ENCODE data around the gene SH2B2.

The SH2B2 gene

DNA sequence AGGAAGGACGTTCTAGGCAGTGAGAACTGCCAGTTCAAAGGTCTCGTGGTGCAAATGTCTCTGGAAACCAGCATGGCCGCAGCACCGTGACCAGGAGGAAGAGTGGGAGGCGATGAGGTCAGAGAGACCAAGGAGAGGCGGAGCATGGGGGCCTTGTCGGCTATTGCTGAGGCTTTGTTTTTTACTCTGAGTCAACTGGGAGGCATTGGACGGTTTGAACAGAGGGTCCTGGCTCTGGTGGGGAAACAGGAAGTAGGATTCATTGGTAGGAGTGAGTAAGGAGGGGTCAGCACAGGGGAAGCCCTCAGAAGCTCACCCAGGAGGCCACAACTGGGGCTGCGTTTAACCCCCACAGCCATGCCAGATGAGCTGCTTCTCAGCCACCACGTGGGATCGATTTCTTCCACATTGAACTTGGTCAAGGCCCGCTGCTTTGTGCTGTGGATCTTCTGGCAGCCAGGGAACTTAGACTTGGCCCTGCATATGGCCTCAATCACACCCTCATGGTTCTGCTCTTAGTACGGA, 22.2 kb upstream of the SH2B2 start:
- DNase-seq (ENCODE audit: low read depth in 4 of 4, low spot score in 1 of 4), result no peak

DNA sequence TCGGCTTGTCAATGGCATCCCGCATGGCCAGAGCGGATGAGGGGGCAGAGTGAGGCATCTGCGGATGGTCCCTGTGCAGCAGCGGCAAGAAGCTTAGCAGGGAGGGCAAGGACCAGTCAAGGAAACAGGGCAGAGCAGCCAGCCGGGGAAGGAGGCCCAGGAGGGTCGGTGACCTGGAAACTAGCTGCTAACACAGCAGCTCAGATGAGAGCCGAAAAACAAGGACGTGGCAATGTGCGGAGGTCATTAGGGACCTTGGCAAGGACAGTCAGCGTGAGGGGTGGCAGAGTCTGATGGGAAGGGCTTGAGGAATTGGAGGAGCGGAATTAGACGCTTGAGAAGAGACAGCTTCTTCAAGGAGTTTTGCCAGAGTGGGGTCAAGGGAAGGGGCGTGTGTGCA, 20.1 kb upstream of the SH2B2 start:
- no peak for DNase-seq (ENCODE audit: low read depth in 4 of 4, low spot score in 1 of 4)

DNA sequence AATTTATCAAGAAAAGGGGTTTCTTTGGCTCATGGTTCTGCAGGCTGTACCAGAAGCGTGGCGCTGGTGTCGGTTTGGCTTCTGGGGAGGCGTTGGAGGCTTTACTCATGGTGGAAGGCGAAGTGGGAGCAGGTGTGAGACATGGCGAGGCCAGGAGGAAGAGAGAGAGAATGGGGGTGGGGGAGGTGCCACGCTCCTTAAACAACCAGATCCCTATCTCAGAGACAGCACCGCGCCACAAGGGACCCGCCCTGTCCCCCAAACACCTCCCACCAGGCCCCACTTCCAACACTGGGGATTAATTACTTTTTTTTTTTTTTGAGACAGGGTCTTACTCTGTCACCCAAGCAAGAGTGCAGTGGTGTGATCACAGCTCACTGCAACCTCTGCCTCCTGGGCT, 18.0 kb upstream of the SH2B2 start:
- no peak for DNase-seq (ENCODE audit: low read depth in 4 of 4, low spot score in 1 of 4)

DNA sequence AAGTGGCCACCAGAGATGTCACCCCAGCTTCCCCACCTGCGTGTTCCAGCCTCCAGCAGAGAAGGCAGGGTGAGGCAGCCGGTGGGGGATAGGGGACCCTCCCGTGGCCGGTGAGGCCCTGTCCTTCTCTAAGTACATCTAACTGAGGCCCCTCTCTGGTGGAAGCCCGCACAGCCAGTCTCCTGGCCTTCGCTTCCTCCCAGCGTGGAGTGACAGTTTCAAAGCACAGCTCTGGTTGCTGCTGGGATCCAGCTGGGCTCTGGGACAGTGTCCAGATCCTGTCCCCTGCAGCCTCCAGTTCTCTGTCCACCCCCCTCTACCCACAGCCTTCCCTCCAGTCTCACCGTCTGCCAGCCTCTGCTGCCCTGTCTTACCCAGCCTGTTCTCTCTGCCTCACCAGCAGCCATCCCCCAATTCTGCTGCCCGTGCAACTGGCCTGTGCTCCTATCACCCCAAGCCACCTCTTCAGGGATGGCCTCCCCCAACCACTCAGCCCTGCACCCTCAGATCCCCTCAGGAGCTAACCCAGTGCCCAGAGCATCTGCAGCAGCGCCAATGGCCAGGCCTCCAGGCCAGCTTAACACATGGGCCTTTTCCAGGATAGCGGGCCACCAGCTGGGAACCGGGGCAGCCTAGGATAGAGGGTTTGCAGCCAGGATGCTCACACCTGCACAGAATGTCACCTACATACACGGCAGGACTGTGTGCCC, 16.3 kb upstream of the SH2B2 start:
- no peak for DNase-seq (ENCODE audit: low read depth in 4 of 4, low spot score in 1 of 4)

DNA sequence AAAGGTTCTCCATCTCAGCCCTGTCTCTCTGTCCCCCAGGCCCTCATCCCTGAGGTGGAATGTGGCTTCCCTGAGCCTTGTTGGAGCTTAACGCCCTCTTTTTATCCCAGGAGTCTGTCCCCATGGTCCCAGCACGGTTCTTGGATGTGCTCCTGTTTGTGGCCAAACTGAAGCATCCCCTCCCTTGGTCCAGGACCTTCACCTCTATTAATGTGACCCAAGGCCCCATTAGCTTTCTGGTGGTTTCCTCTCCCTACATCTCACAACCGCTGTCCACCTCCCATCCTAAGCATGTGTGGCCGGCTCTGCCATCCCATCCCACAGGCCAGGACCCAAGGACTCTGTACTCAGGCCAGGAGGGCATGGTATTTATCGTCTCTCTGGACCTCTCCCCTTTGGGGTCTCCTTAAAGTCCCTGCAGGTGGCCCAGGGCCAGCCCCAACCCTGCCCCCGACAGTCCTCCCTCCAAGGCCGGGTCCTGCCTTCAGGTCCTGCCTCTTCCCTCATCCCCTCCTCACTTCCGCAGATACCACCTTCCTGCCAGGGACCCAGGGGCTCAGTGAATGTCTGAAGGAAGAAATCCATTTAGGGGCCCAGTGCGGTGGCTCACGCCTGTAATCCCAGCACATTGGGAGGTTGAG, 15.4 kb upstream of the SH2B2 start:
- no peak for DNase-seq (ENCODE audit: low read depth in 4 of 4, low spot score in 1 of 4)

DNA sequence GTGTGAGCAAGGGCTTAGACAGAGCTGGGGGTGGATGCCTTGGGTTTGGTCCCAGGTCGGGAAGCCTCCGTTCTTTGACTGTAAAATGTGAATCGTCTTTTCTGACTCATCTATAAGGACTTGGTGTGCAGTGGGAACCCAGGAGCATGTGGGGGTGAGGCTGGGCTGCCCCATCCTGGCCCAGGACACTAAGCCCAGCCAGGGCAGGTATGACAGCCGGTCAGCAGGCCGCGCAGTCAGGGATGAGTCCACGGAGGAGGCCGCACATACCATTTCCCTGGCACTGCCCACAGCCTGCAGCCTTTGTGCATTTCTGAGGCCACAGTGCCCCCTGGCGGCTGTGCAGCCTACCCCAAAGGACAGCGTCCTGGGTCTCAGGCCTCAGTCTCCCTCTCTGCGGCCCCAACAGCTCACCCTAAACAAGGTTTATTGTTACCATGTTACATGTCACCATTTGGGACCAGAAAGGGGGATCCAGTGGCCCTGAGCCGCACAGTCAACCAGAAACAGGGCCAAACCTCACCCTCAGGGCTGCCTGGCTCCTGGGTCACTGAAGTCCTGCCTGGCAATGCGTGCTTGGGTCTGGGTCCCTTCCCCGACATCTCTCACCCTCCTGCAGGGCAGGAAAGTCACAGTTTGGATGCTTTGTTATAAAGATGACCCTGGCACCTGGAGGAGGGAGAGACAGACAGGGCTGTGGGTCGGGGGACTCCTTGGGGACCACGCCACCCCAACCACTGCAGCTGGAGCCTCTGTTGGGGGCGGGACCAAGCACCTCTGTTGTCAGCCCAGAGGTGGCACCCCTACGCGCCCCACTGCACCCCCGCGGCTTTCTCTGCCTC, 14.4 kb upstream of the SH2B2 start:
- DNase-seq (ENCODE audit: low read depth in 4 of 4, low spot score in 1 of 4), result peak; percentile 54 to 79 (median 64)

DNA sequence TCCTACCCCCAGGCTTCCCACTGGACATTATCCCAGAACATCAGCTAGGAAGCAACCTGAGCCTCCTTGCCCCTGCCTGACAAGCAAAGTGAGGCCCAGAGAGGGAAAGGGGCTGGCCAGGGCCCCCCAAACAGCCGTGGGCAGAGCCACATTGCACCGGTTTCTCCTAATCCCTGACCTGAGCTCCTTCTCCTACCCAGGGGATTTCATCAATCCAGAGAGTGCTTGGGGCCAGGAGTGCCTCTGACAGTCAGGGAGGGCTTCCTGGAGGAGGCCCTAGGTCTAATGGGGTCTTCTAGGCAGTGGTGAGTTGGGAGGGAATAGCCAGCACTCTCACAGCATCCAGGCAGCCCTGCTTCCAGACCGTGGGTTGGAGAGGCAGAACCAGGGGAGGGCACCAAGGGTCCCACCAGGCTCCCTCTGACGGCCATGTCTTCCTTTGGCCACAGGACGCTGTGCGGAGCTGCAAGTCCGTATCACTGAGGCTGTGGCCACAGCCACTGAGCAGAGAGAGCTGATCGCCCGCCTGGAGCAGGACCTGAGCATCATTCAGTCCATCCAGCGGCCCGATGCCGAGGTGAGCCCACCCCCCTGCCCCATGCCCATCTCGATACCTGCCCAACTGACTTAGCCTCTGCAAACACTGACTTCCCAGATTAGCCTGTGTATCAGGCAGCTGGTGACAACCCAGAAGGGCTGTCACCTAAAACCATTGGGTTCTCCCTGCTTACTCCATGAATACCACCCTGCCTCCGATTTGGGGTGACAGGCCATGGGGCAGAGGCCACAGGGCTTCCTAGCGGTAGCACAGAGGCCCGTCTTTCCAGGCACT, 13.5 kb upstream of the SH2B2 start:
- DNase-seq (ENCODE audit: low read depth in 4 of 4, low spot score in 1 of 4), result no peak

DNA sequence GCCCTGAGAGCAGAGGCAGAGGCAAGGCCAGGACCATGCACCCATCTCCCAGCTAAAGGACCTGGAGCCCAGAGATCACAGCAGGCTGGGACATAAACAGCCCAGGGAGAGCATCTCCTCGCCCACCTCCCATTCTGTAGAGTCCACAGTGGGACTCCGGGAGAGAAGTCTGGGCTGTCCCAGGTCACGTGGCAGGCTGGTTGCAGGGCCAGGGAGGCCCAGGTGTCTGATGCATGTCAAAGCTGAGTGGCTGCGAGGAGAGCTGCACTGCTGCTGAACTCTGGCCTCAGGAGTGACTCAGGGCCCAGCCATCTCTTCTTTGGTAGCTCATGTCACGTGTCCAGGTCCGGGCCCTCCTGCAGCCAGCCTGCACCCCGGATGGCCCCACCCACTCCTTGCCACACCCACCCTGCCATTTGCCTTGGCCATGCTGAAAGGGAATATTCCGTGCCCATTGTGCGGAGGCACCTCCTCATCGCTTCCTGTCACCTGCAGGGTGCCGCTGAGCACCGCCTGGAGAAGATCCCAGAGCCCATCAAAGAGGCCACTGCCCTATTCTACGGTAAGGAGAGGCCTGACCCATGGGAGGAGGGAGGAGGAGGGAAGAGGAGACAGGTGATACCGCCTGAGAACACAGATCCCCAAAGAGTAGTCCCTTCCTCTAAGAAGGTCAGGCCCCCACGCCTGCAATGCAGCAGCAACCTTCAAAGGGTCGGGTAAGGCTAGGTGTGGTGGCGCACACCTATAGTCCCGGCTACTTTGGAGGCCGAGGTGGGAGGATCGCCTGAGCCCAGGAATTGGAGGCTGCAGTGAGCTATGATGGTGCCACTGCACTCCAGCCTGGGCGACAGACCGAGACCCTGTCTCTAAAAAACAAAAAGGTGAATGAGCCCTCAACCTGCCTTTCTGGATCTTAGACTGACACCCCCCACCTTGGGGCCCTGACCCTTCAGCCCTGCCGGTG, 12.6 kb upstream of the SH2B2 start:
- DNase-seq (ENCODE audit: low read depth in 4 of 4, low spot score in 1 of 4), result no peak

DNA sequence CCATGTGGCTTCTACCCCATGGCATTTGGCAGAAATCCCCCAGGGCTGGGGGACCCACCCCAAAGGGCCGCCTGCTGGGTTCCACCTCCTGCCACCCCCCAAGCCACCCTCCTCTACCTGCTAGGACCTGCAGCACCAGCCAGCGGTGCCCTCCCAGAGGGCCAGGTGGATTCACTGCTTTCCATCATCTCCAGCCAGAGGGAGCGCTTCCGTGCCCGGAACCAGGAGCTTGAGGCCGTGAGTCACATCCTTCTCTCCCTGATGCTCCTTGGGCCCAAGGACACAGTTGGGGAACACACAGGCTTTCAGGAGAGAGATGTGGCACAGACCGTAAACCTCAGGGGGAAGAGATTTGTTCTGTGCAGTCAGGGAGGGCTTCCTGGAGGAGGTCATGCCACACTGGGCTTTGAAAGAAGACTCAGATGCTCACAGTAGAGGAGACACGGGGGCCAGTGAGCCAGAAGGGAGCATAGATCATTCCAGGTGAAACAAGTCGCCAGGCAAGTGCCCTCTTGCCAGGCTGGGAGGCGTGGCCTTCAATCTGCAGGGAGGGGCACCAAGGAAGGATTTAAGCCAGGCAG, 11.5 kb upstream of the SH2B2 start:
- DNase-seq (ENCODE audit: low read depth in 4 of 4, low spot score in 1 of 4), result no peak

DNA sequence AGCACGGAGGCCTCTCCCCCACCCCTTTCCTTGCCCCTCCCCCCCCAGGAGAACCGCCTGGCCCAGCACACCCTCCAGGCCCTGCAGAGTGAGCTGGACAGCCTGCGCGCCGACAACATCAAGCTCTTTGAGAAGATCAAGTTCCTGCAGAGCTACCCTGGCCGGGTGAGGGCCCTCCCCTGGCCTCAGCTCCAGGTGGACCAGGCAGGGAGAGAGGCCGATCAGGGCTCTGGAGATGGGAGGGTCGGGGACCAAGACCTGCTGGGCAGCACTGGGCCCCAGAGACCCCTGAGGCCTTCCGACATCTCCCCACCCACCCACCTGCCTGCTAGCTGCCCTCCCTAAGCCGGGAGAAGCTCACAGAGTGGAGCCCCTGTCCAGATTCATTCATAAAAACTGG, 8.8 kb upstream of the SH2B2 start:
- DNase-seq (ENCODE audit: low read depth in 4 of 4, low spot score in 1 of 4), result no peak

DNA sequence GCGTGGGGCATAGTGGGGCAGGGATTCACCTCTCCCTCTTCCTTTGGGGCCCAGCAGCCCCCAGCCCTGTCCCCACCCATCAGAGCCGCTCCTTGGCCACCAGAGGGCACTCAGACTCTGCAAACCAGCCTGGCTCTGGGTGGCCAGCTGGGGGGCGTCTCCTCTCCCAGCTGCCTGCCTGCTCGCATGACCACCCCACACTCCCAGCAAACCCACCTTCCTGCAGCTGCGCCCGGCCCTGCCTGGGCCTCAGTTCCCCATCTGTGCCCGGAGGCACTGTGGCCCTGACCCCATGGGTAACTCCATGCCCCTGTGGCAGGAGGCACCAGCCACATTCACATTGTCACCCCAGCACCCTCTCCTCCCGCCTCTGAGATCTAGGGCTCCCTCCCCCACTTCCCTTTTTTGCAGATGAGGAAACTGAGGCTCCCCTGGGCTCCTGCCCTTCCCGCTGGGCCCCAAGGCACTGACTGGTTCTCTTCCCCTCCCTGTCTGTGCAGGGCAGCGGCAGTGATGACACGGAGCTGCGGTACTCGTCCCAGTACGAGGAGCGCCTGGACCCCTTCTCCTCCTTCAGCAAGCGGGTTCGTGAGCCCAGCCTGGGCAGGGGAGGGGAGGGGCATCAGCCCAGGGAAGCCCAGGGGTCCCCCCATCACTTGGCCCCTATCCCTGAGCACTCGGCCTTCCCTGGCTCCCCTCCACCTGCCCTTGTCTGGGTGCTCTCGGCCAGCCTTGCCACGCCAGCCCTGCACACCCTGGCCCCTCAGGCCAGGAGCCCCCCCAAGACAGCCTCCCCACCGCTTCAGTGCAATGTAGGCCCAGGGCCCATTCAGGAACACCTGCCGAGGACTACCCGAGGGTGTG, 6.9 kb upstream of the SH2B2 start:
- peak in 2 of 4 experiments; percentile 32 to 40 for DNase-seq (ENCODE audit: low read depth in 4 of 4, low spot score in 1 of 4)

DNA sequence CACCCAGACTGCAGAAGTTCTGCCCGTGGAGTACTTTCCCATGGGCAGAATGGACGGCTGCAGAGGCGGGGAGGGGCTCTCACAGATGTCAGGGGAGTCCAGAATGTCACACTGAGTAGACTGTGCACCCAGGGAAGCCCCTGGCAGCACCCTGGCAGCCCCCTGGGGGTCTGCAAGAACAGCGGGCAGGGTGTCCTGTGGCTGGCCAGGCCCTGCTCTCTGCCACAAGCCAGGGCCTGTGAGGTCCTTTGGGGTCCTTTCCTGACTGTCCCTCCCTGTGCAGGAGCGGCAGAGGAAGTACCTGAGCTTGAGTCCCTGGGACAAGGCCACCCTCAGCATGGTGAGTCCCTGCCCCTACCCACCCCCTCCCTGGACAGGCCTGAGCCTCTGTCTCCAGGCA, 6.1 kb upstream of the SH2B2 start:
- DNase-seq (ENCODE audit: low read depth in 4 of 4, low spot score in 1 of 4), result no peak

DNA sequence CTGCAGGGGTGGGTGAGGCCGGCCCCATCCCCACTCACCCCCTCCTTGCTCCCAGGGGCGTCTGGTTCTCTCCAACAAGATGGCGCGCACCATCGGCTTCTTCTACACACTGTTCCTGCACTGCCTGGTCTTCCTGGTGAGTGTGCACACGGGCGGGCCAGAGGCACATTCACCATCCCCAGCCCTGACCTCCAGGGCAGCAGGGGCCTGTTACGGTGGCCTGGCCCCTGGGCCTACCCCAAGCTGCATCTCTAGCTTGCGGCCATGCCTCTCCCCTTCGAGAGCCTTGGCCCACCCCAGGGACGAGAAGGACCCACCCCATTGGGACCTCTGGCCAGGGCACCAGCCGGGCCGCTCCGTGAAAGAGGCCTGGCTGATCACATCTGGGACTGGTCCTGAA, 4.9 kb upstream of the SH2B2 start:
- DNase-seq (ENCODE audit: low read depth in 4 of 4, low spot score in 1 of 4), result no peak

DNA sequence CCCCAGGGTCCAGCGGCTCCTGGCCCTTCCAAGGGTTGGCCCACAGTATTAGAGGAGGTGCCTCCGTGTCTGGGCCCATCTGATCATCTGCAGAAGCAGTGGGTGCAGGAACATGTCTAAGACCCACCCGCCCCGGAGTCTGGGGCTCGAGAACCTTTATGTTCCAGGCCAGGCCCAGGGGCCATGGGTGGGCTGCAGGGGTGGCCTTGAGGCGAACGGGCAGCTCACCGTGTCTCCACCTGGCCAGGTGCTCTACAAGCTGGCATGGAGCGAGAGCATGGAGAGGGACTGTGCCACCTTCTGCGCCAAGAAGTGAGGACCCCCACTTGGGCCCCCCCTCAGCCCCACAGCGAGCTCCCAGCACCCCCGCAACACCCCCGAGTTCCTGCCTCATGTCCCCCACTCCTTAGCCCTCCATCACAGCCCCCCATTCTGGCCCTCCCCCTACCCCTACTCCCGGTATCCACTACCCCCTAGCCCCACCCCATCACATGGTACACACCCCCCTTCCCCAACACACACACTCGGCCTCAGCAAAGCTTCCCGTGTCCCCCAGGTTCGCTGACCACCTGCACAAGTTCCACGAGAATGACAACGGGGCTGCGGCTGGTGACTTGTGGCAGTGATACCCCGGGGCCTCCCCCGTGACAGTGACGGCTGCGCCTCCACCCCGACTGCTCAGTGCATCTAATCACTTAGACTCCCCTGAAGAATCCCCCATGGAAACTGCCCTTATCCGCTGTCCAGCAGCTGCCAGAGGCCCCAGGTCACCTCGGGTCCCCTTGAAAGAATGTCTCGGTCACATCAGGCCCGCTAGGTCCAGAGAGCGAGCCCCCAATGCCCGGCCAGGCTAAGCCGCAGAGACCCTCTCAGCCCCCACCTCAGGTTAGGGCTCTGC, 4.0 kb upstream of the SH2B2 start:
- DNase-seq (ENCODE audit: low read depth in 4 of 4, low spot score in 1 of 4), result no peak

DNA sequence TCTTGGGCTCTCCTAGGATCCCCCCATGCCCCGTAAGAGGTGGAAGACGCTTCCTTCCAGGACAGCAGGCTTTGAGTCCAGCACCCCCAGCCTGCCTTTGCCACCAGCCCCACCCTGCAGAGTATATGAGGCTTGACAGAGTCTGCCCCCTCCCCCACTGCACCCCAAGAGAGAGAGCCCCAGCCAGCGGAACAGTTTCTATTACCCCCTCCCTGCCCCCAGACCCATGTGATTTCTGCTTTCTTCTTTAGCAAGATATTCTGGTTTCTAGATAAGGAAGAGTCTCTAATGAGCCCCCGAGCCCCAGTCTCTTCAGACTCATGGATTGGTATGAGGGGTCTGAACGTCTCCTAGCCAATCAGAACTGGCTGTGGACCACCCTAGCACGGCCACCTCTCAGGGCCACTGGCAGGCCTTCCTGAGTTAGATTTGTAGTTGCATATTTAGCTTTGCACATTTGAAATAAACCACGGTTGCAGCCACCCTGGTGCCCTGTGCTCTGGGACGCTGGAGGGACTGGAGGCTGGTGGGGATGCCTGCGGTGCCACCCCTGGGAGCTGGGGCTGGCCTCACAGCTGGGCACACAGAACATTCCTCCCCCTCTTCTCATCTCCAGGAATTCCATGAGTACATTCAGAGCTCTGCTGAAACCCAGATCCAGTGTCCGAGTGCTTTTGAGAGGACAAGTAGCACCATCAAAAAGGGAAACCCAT, 3.0 kb upstream of the SH2B2 start:
- no peak for DNase-seq (ENCODE audit: low read depth in 4 of 4, low spot score in 1 of 4)

DNA sequence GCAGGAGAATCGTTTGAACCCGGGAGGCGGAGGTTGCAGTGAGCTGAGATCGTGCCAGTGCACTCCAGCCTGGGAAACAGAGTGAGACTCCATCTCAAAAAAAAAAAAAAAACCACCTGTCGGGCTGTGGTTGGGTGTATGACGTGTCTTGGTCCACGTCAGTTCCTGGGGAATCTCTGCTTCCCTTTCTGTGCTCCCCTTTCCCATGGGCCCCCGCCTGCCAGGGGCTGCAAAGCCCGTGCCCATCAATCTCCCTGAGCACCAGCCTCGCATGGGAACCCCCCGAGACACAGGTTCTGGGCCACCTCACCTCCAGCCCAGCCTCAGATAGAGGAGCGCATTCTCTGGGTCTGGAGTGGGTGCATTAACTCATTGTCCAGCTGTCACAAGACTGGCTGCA, 2.3 kb upstream of the SH2B2 start:
- DNase-seq (ENCODE audit: low read depth in 4 of 4, low spot score in 1 of 4), result no peak
